ENCODE measurements around the gene OGFR.

OGFR gene

GRCh38 chr20:62804627-62805154, at the start of gene OGFR:
OGFR (plus strand) TSS chr20:62804835; CDS start chr20:62804860, 25 bp downstream.
- DNase-seq = peak; percentile 30

- no peak for DNase-seq
These were observed 49.7 kb upstream of the OGFR start for GRCh38 chr20:62754991-62755356.

- no peak for DNase-seq
These were observed 48.6 kb upstream of the OGFR start for GRCh38 chr20:62755817-62756724.

GRCh38 chr20:62758226-62758912, 46.3 kb upstream of the OGFR start:
- no peak for DNase-seq

- DNase-seq = no peak
These were observed 44.6 kb upstream of the OGFR start for GRCh38 chr20:62759981-62760431.

GRCh38 chr20:62760471-62760855, 44.2 kb upstream of the OGFR start:
- DNase-seq = no peak

GRCh38 chr20:62760856-62761758, 43.5 kb upstream of the OGFR start:
- DNase-seq = no peak

- DNase-seq = no peak
These were observed 42.9 kb upstream of the OGFR start for GRCh38 chr20:62761759-62762131.

GRCh38 chr20:62762376-62762775, 42.3 kb upstream of the OGFR start:
- no peak for DNase-seq

- DNase-seq = no peak
These were observed 41.8 kb upstream of the OGFR start for GRCh38 chr20:62762801-62763368.

- DNase-seq = no peak
These were observed 41.2 kb upstream of the OGFR start for GRCh38 chr20:62763404-62763803.

- no peak for DNase-seq
These were observed 40.3 kb upstream of the OGFR start for GRCh38 chr20:62764156-62764935.

GRCh38 chr20:62765021-62765420, 39.6 kb upstream of the OGFR start:
- DNase-seq = no peak

GRCh38 chr20:62765432-62766070, 39.1 kb upstream of the OGFR start:
- no peak for DNase-seq

GRCh38 chr20:62766071-62766450, 38.6 kb upstream of the OGFR start:
- no peak for DNase-seq

- DNase-seq = no peak
These were observed 37.9 kb upstream of the OGFR start for GRCh38 chr20:62766716-62767115.

- DNase-seq = no peak
These were observed 36.4 kb upstream of the OGFR start for GRCh38 chr20:62768234-62768546.

- DNase-seq = no peak
These were observed 35.9 kb upstream of the OGFR start for GRCh38 chr20:62768551-62769287.

- no peak for DNase-seq
These were observed 35.1 kb upstream of the OGFR start for GRCh38 chr20:62769346-62770071.
